ENCODE data around the gene RTN4R. TPM values are rescaled to one million over a fixed set of nuclear protein-coding genes. Genes with fewer than 3 reads are reported as not detected.

The RTN4R gene
- total and polyA plus RNA-seq, 11 donors, result 0.53 to 2.6 (median 1.4) TPM

GRCh38 chr22:20262582-20263147, 5.5 kb downstream of the RTN4R start:
- H3K27me3 ChIP-seq, result peaks cover 0 to 6% (median 0%) of the 10 kb centered on the region in 9 donors
- 83 to 90% (median 86%) methylated on average over 4 to 7 of the region's 7 CpGs for WGBS, 4 donors

GRCh38 chr22:20261848-20262581, 6.1 kb downstream of the RTN4R start:
- Histone ChIP-seq H3K27ac (no peak overlapping the region), H3K4me1 (peaks cover 0 to 3% (median under 1%) of the 10 kb centered on the region in 12 donors), H3K36me3 (no peaks in the 10 kb centered on the region), H3K4me3 (no peak overlapping the region), H3K9me3 (no peaks in the 10 kb centered on the region), H3K27me3 (no peaks in the 10 kb centered on the region)
- ATAC-seq, result no peak
- WGBS, 4 donors, result 89 to 91% (median 91%) methylated on average over 12 to 14 of the region's 14 CpGs
- no peak for DNase-seq
- TF ChIP-seq, protein P1, sequence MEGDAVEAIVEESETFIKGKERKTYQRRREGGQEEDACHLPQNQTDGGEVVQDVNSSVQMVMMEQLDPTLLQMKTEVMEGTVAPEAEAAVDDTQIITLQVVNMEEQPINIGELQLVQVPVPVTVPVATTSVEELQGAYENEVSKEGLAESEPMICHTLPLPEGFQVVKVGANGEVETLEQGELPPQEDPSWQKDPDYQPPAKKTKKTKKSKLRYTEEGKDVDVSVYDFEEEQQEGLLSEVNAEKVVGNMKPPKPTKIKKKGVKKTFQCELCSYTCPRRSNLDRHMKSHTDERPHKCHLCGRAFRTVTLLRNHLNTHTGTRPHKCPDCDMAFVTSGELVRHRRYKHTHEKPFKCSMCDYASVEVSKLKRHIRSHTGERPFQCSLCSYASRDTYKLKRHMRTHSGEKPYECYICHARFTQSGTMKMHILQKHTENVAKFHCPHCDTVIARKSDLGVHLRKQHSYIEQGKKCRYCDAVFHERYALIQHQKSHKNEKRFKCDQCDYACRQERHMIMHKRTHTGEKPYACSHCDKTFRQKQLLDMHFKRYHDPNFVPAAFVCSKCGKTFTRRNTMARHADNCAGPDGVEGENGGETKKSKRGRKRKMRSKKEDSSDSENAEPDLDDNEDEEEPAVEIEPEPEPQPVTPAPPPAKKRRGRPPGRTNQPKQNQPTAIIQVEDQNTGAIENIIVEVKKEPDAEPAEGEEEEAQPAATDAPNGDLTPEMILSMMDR (IDR thresholded peaks at IDR 0.05), result no peak
- TF ChIP-seq POLR2A (IDR thresholded peaks at IDR 0.05), result no peak
- intact Hi-C loops (cut with DNase I), result loop anchor here in 1 of 10 donors (10.0 kb wide), 1 partner anchor 87 kb away; no protein-coding TSS in a partner anchor

More at GRCh38 chr22:20262582-20263147, 5.5 kb downstream of the RTN4R start:
- TF ChIP-seq, protein P1 (IDR thresholded peaks at IDR 0.05), result no peak
- no peak for TF ChIP-seq POLR2A (IDR thresholded peaks at IDR 0.05)
- Histone ChIP-seq H3K36me3 (no peaks in the 10 kb centered on the region), H3K4me3 (no peak overlapping the region), H3K4me1 (peaks cover 0 to 9% (median 6%) of the 10 kb centered on the region in 12 donors), H3K27ac (no peak overlapping the region), H3K9me3 (no peaks in the 10 kb centered on the region)
- ATAC-seq, result no peak
- DNase-seq, result no peak
- intact Hi-C loops (cut with DNase I), result loop anchor here in 1 of 10 donors (10.0 kb wide), 1 partner anchor 88 kb away; no protein-coding TSS in a partner anchor

- no peaks in the 10 kb centered on the region for H3K4me1 ChIP-seq
- DNase-seq, result no peak
- H3K27ac ChIP-seq, result no peak overlapping the region
- no peak for ATAC-seq
- no peaks in the 10 kb centered on the region for H3K36me3 ChIP-seq
- intact Hi-C loops (cut with DNase I), result loop anchor here in 1 of 10 donors (10.0 kb wide), 1 partner anchor 85 kb away; no protein-coding TSS in a partner anchor
- 86 to 91% (median 89%) methylated on average over 14 to 19 of the region's 19 CpGs for WGBS, 4 donors
- no peaks in the 10 kb centered on the region for H3K27me3 ChIP-seq
- no peak overlapping the region for H3K4me3 ChIP-seq
- TF ChIP-seq, protein P1 (IDR thresholded peaks at IDR 0.05), result no peak
- no peak for TF ChIP-seq POLR2A (IDR thresholded peaks at IDR 0.05)
- no peaks in the 10 kb centered on the region for H3K9me3 ChIP-seq
Measured at GRCh38 chr22:20260071-20260765, 7.9 kb downstream of the RTN4R start.

DNA sequence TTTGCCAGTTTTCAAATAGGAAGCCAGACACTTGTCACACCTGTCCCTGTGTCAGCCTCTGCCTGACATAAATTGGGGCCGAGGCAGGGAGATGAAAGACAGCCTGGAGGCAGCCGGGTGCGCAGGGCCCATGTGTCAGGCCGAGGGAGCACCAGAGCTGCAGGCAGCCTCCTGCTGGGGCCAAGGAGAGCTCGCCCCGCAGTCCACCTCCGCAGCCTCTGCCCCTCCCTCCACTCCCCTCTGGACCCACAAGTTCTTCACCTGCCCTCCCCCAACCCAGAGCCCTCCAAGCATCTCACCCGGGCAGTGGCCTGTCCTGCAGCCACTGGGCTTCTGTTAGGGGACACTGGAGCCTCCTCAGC, 8.8 kb downstream of the RTN4R start:
- no peak overlapping the region for H3K4me3 ChIP-seq
- no peak overlapping the region for H3K27ac ChIP-seq
- ATAC-seq, result no peak
- no peaks in the 10 kb centered on the region for H3K9me3 ChIP-seq
- no peak for TF ChIP-seq POLR2A (IDR thresholded peaks at IDR 0.05)
- TF ChIP-seq, protein P1 (IDR thresholded peaks at IDR 0.05), result no peak
- no peaks in the 10 kb centered on the region for H3K27me3 ChIP-seq
- 88 to 100% (median 93%) methylated on average over 8 of the region's 8 CpGs for WGBS, 4 donors
- no peak for DNase-seq
- intact Hi-C loops (cut with DNase I), result no loop called here
- H3K36me3 ChIP-seq, result no peaks in the 10 kb centered on the region
- H3K4me1 ChIP-seq, result no peaks in the 10 kb centered on the region
